ENCODE results near the gene POLR1D.

Gene POLR1D

GRCh38 chr13:27641711-27642502 is 20.2 kb downstream of the POLR1D start:
- no peak for DNase-seq

DNA sequence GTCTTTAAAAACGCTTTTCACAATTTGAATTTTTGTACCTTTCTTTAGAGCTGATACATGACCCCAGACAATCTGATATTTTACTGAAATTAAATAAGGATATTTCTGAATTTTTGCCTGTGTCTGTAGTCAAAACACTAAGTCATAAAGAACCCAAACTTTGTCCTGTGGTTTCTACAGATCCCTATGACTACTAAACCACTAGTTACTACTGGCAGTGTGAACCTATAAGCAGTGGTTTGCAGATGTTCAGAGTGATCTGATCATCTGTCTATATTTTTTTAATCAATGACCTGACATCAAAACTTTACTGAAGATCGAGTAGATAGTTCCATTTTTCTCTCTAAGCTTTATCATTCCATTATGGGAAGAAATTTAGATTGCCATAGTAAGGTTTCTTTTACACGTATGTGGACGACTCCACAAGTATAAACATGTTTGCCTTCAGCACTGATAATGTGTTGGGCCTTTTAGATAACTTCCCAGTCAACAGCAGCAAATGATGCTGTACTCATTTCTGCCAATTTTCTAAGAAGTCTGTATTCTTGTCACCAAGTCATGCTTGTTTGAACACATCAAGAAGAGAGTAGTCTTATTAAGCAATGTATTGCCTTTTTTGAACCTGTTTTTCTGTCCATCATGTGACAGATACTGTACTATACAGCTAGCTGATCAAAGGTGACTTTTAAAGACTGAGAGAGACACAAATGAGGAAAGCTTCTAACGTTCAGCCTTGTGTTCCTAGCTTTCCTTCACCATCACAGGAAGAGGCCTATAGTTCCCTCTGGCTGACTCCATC is 21.8 kb downstream of the POLR1D start:
- no peak for DNase-seq

DNA sequence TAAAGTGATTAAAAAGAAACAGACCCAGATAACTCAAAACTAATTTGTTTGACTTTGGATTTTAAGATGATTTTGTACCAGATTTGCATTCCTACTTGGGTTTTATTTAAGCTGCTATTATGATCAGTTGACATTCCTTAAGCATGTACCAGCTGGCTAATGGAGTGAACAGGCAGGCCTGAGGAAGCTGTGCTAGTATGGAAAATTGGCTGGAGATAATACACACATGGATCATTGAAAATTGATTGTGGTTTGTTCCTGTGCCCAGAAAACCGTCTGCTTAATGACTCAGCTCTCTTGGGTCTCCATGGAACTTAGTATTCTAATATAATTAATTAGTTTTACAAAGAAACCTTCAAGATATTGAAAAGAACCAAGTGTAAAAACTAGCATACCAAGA is 22.6 kb downstream of the POLR1D start:
- no peak for DNase-seq

DNA sequence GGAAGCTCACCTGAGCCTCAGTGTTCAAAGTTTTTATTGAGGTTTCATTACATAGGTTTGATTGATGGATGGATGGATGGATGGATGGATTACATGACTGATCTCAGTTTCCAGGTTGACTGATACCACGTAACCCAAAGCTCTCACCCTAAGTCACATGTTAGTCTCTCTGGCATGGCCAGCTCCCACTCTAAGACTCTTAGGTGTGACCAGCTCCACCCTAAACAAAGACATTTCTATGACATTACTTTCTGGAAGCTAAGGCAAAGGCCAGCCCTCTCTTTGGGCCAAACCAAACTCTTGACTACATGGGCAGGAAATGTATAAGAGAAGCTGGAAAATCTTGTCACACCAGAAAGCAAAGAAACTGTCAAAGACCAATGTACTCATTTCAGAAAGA is 28.6 kb downstream of the POLR1D start:
- no peak for DNase-seq

GRCh38 chr13:27654059-27654458 is 32.4 kb downstream of the POLR1D start:
- DNase-seq: no peak

- DNase-seq: no peak
Measured at GRCh38 chr13:27654816-27655215, 33.1 kb downstream of the POLR1D start.

DNA sequence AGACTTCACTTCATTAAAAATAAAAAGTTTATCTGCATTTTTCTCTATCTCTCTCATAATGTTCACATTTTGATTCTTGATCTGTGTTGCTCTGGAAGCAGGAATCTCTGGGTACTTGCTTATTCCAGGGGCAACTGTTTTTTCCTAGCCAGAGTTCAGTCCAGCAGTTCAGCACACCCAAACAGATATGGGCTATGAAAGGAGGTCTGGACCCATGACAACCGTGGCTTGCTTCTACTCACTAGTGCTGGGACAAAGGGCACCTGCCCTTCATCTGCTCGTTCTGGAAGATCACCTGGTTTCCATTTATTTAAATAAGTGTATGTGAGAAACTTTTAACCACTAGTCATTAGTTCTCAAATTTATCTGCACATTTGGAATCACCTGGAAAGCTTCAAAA is 36.0 kb downstream of the POLR1D start:
- no peak for DNase-seq

GRCh38 chr13:27658546-27658945 is 36.9 kb downstream of the POLR1D start:
- no peak for DNase-seq

- DNase-seq: no peak
Measured at GRCh38 chr13:27659145-27659865, 37.6 kb downstream of the POLR1D start.

- DNase-seq: no peak
Measured at GRCh38 chr13:27660511-27660910, 38.8 kb downstream of the POLR1D start.

GRCh38 chr13:27661017-27661416 is 39.3 kb downstream of the POLR1D start:
- DNase-seq: no peak

DNA sequence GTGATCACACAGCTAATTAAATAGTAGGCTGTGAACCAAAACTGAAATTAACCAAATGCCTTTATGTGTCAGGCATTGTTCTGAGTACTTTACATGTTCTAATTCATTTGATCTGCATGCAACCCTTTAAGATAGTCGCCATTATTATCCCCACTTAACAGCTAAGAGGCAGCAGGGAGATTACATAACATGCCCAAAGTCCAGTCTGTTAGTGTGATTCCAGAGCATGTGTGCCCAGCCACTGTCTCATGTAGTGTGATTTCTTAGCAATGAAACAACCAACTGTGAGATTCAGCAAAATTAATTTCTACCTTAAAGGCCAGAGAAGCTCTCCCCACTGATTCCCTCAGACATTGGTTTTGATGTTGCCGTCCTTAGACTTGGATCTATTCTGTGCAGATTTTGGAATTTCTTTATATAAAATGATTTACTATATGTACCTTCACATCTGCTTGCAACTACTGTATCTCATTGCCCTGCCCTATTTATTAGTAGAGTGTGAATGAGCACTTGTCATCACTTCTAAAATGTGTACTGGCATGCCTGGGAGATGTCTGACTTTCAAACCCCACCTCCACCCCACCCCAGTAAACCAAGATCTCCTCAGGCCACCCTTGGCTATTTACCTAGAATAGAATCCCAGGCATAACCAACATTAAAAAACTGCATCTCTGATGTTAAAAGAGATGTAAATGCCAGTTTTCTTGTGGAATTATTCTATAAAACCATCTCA is 41.2 kb downstream of the POLR1D start:
- no peak for DNase-seq

GRCh38 chr13:27663947-27664346 is 42.3 kb downstream of the POLR1D start:
- DNase-seq: no peak

GRCh38 chr13:27665333-27665732 is 43.6 kb downstream of the POLR1D start:
- DNase-seq: no peak

- DNase-seq: no peak
Measured at GRCh38 chr13:27665761-27666160, 44.1 kb downstream of the POLR1D start.

GRCh38 chr13:27666951-27667350 is 45.3 kb downstream of the POLR1D start:
- DNase-seq: no peak

GRCh38 chr13:27667946-27668345 is 46.3 kb downstream of the POLR1D start:
- no peak for DNase-seq

DNA sequence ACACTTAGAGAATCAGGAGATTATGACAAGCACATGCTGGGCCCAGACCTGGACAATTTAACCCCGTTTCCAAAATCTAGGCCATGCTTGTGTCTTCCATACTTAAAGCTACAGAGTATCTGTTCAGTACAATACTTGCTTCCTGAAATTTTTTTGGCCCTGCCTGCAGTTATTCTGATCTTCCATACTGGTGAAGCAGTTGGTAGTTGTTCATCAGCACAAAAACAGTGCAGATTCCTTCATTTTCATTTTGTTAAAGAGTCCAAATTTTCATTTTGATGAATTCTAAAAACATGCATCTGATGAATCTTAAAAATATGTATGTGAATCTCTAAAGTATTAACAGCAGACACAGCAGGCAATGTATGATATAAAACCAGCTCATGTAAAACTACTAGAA is 49.2 kb downstream of the POLR1D start:
- DNase-seq: no peak

DNA sequence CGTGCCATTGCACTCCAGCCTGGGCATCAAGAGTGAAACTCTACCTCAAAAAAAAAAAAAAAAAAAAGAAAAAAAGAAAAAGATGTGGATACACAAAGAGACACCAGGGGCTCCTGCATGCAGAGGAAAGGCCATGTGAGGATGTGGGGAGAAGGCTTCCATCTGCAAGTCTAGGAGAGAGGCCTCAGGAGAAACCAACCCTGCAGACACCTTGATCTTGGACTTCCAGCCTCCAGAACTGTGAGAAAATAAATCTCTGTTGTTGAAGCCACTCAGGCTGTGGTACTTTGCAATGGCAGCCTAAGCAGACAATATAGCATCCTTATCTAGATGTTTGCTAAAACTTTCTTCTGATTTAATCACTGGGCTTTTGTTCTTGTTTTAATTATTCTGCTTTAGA is 50.3 kb downstream of the POLR1D start:
- DNase-seq: no peak
